Tibial artery (tissue), 4 donors: ENCODE measurements around the gene HKDC1.

Source experiments
- DNase-seq, 2 donors: peaks; one replicate each; pipeline ENCODE4 v3.0.0-alpha.2; 2019
- H3K27ac ChIP-seq, 2 donors: fragments of 200-600 bp; sonication (generic) in 1 of 2; 1 replicate in 1 of 2; 2 replicates in 1 of 2; pipeline ENCODE4 v1.5.1; 2018 to 2019; ENCODE audit warnings: mild to moderate bottlenecking in 1 of 2
- H3K27me3 ChIP-seq, 2 donors: fragments of 200-600 bp; sonication (generic) in 1 of 2; one replicate each; pipeline versions ENCODE4 v1.5.1 to v1.6.0; 2016 to 2019
- H3K36me3 ChIP-seq, 3 donors: fragments of 200-600 bp; sonication (generic) in 2 of 3; one replicate each; pipeline ENCODE4 v1.5.1; 2016 to 2019; ENCODE audit warnings: mild to moderate bottlenecking in 2 of 3
- H3K4me1 ChIP-seq, 4 donors: fragments of 200-600 bp; sonication (generic) in 2 of 4; 1 replicate in 3 of 4; 2 replicates in 1 of 4; pipeline ENCODE4 v1.5.1; 2016 to 2019
- H3K4me3 ChIP-seq, 2 donors: fragments of 200-600 bp; sonication (generic) in 1 of 2; 1 replicate in 1 of 2; 2 replicates in 1 of 2; pipeline ENCODE4 v1.5.1; 2018 to 2019; ENCODE audit warnings: mild to moderate bottlenecking in 2 of 2
- H3K9me3 ChIP-seq, 3 donors: fragments of 200-600 bp; sonication (generic) in 1 of 3; one replicate each; pipeline ENCODE4 v1.5.1; 2016 to 2019
- CTCF ChIP-seq, 2 experiments: fragments of 200-600 bp in 1 of 2; fragments of 450-650 bp in 1 of 2; IDR thresholded peaks; one replicate each; pipeline ENCODE4 v1.5.1; 2017 to 2019; ENCODE audit warnings: antibody characterized with exemption in 2 of 2, mild to moderate bottlenecking in 1 of 2, moderate library complexity in 1 of 2
- intact Hi-C: fragments of 100-400 bp; cut with DNase I; formaldehyde crosslinking; loops from one replicate; pipeline ENCODE4 v1.15.0; 2023; ENCODE audit warnings: low total_unique reads

Gene HKDC1

GRCh38 chr10:69217119-69217754, 2.9 kb upstream of the HKDC1 start:
- Histone ChIP-seq H3K4me1 (no peaks in the 10 kb centered on the region), H3K9me3 (no peaks in the 10 kb centered on the region), H3K4me3 (no peak overlapping the region), H3K27me3 (peaks cover 0 to 22% of the 10 kb centered on the region in 2 donors), H3K36me3 (no peaks in the 10 kb centered on the region), H3K27ac (no peak overlapping the region)
- intact Hi-C loops: no loop called here
- no peak for DNase-seq
- no peak for TF ChIP-seq CTCF (IDR thresholded peaks at IDR 0.05)

GRCh38 chr10:69218831-69219230, 1.3 kb upstream of the HKDC1 start:
- H3K9me3 ChIP-seq: no peaks in the 10 kb centered on the region
- H3K36me3 ChIP-seq: no peaks in the 10 kb centered on the region
- intact Hi-C loops: no loop called here
- no peak overlapping the region for H3K27ac ChIP-seq
- TF ChIP-seq CTCF (IDR thresholded peaks at IDR 0.05): no peak
- H3K4me1 ChIP-seq: peaks cover 0 to 3% (median 0%) of the 10 kb centered on the region in 4 donors
- H3K27me3 ChIP-seq: peaks cover 0 to 22% of the 10 kb centered on the region in 2 donors
- DNase-seq: no peak
- H3K4me3 ChIP-seq: no peak overlapping the region

GRCh38 chr10:69220507-69220906, 375 bp downstream of the HKDC1 start:
- intact Hi-C loops: no loop called here
- H3K4me3 ChIP-seq: no peak overlapping the region
- peaks cover 0 to 6% (median 0%) of the 10 kb centered on the region in 4 donors for H3K4me1 ChIP-seq
- H3K27ac ChIP-seq: no peak overlapping the region
- H3K27me3 ChIP-seq: peaks cover 0 to 19% of the 10 kb centered on the region in 2 donors
- no peaks in the 10 kb centered on the region for H3K9me3 ChIP-seq
- no peak for DNase-seq
- no peak for TF ChIP-seq CTCF (IDR thresholded peaks at IDR 0.05)
- no peaks in the 10 kb centered on the region for H3K36me3 ChIP-seq

- Histone ChIP-seq H3K27ac (no peak overlapping the region), H3K4me1 (peaks cover 0 to 10% (median 0%) of the 10 kb centered on the region in 4 donors), H3K4me3 (no peak overlapping the region), H3K9me3 (no peaks in the 10 kb centered on the region), H3K36me3 (no peaks in the 10 kb centered on the region), H3K27me3 (peaks cover 0 to 24% of the 10 kb centered on the region in 2 donors)
- intact Hi-C loops: no loop called here
- TF ChIP-seq CTCF (IDR thresholded peaks at IDR 0.05): peak; percentile 39 to 55
- no peak for DNase-seq
These were observed 2.3 kb downstream of the HKDC1 start for GRCh38 chr10:69222157-69223027.

GRCh38 chr10:69223028-69223342, 2.9 kb downstream of the HKDC1 start:
- peaks cover 0 to 24% of the 10 kb centered on the region in 2 donors for H3K27me3 ChIP-seq
- H3K4me3 ChIP-seq: no peak overlapping the region
- peaks cover 0 to 10% (median 0%) of the 10 kb centered on the region in 4 donors for H3K4me1 ChIP-seq
- TF ChIP-seq CTCF (IDR thresholded peaks at IDR 0.05): no peak
- no peaks in the 10 kb centered on the region for H3K36me3 ChIP-seq
- no peaks in the 10 kb centered on the region for H3K9me3 ChIP-seq
- intact Hi-C loops: no loop called here
- no peak overlapping the region for H3K27ac ChIP-seq
- no peak for DNase-seq
